C4-2B (cell line): ENCODE measurements around the gene SOD1.

Source experiments
- CTCF ChIP-seq: fragments of 450-650 bp; conservative IDR thresholded peaks from 2 replicates; pipeline ENCODE4 v1.5.1; 2017; ENCODE audit warnings: mild to moderate bottlenecking
- ZFX ChIP-seq: fragments of 450-650 bp; IDR thresholded peaks from 2 replicates; pipeline ENCODE4 v1.6.1; 2017

- TF ChIP-seq CTCF (no peak), ZFX (no peak)
These were observed 40.6 kb upstream of the SOD1 start for GRCh38 chr21:31618696-31619430.
